ENCODE data around the gene CMTR1. TPM values are rescaled to one million over a fixed set of nuclear protein-coding genes. Genes with fewer than 3 reads are reported as not detected.

Gene CMTR1
- total RNA-seq, 2 donors from 2014 or later = 15.8 to 23.4 TPM

DNA sequence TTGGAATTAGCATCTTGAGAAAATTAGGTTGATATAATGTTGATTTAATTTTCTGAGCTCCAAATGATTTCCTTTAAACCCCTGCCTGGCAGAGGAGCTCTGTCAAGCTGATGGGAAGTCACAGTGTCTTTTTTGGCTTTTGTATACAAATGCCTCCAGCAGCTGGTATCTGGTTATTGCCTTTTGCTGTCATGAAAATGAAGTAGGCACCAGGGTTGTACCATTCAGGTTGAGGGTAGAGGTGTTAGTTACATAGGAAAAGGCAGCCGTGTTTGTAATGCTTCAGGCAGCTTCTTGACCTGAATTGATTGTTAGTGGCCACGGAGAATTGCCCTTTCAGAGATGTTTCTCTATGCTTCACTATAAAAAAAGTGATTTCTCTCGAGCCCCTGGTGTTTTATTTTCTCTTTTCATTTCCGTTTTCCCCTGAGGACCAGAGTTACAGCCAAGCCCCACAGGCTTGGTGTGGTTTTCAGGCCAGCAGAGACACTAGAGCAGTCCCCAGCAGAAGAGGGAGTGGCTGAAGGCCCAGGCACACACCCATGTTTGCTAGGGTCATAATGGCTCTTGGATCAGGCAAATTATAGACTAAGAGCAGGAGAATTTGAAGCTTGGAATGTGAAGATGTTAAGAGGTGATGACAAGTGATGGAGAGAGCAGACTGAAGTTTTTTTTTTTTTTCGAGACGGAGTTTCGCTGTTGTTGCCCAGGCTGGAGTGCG is 21.6 kb downstream of the CMTR1 start:
- no peaks in the 10 kb centered on the region for H3K27me3 ChIP-seq
- peaks cover 0 to 15% of the 10 kb centered on the region in 2 donors for H3K36me3 ChIP-seq (replicated peaks in 1 of 2; ENCODE audit: insufficient read depth in 1 of 2, low read depth in 2 of 2)
- no peaks in the 10 kb centered on the region for H3K4me1 ChIP-seq
- no peak overlapping the region for H3K4me3 ChIP-seq
- intact Hi-C loops (cut with DNase I) = no loop called here
- no peak for ATAC-seq
- no peak for TF ChIP-seq POLR2A (IDR thresholded peaks at IDR 0.05)
- TF ChIP-seq, protein P1, sequence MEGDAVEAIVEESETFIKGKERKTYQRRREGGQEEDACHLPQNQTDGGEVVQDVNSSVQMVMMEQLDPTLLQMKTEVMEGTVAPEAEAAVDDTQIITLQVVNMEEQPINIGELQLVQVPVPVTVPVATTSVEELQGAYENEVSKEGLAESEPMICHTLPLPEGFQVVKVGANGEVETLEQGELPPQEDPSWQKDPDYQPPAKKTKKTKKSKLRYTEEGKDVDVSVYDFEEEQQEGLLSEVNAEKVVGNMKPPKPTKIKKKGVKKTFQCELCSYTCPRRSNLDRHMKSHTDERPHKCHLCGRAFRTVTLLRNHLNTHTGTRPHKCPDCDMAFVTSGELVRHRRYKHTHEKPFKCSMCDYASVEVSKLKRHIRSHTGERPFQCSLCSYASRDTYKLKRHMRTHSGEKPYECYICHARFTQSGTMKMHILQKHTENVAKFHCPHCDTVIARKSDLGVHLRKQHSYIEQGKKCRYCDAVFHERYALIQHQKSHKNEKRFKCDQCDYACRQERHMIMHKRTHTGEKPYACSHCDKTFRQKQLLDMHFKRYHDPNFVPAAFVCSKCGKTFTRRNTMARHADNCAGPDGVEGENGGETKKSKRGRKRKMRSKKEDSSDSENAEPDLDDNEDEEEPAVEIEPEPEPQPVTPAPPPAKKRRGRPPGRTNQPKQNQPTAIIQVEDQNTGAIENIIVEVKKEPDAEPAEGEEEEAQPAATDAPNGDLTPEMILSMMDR (IDR thresholded peaks at IDR 0.05) = no peak
- H3K9me3 ChIP-seq = no peaks in the 10 kb centered on the region
- H3K27ac ChIP-seq = no peak overlapping the region
- WGBS, 2 donors = 87 to 91% methylated on average over 8 of the region's 8 CpGs
- no peak for DNase-seq

DNA sequence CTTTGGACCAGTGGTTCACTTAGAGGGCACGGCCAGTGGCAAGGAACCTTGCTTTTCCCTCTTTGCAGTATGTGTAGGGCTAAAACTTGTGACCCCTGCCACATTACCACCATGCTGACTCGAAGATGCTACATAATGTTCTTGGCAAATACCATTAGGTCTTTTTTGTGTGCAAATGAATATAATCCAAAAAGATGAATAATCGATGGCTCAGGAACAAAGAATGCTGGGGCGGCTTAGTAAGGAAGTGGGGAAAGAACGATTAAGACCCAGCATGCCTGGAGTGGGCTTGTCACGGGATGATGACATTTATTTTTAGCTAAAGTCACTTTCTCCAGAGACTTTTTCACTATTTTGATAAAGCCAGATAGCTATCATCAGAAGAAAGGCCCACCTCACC is 23.1 kb downstream of the CMTR1 start:
- Histone ChIP-seq H3K9me3 (no peaks in the 10 kb centered on the region), H3K36me3 (replicated peaks in 1 of 2; ENCODE audit: insufficient read depth in 1 of 2, low read depth in 2 of 2) (peaks cover 0 to 7% of the 10 kb centered on the region in 2 donors), H3K4me3 (no peak overlapping the region), H3K27me3 (no peaks in the 10 kb centered on the region), H3K4me1 (no peaks in the 10 kb centered on the region), H3K27ac (no peak overlapping the region)
- WGBS, 2 donors = 93 to 96% methylated on average over 6 of the region's 6 CpGs
- TF ChIP-seq POLR2A (IDR thresholded peaks at IDR 0.05) = no peak
- TF ChIP-seq, protein P1 (IDR thresholded peaks at IDR 0.05) = no peak
- ATAC-seq = no peak
- intact Hi-C loops (cut with DNase I) = no loop called here
- DNase-seq = no peak

DNA sequence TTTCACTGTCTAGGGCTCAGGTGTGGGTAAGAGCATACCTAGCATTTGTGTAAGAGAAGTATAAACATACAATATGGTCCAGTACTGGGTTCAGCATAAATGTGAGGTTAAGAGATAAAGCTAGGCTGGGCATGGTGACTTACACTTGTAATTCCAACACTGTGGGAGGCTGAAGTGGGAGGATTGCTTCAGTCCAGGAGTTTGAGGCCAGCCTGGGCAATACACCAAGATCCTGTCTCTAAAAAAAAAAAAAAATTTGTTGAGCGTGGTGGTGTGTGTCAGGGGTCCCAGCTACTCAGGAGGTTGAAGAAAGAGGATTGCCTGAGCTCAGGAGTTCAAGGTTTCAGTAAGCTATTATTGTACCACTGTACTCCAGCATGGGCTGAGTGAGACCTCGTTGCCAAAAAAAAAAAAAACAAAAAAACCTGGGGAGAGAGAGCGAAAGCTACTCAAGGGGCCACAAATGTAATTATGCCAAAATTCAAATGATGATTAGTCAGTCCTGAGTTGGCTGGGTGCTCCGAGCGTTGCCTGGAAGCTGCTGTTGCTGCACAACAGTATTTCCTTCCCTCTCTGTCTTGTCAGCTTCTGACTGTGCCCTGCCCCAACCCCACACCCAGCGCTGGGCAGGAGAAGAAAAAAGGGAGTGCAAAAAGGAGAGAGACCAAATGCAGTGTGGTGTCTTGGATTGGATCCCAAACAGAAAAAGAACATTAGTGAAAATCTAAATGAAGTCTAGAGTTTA is 24.0 kb downstream of the CMTR1 start:
- DNase-seq (peak in 1 of 4 donors; percentile 17), ATAC-seq (no peak)
- intact Hi-C loops (cut with DNase I) = no loop called here
- peaks cover 0 to 10% of the 10 kb centered on the region in 2 donors for H3K36me3 ChIP-seq (replicated peaks in 1 of 2; ENCODE audit: insufficient read depth in 1 of 2, low read depth in 2 of 2)
- H3K4me3 ChIP-seq = no peak overlapping the region
- 72 to 73% methylated on average over 6 of the region's 6 CpGs for WGBS, 2 donors
- TF ChIP-seq, protein P1 (IDR thresholded peaks at IDR 0.05) = no peak
- TF ChIP-seq POLR2A (IDR thresholded peaks at IDR 0.05) = no peak
- no peaks in the 10 kb centered on the region for H3K4me1 ChIP-seq
- H3K27me3 ChIP-seq = no peaks in the 10 kb centered on the region
- no peak overlapping the region for H3K27ac ChIP-seq
- H3K9me3 ChIP-seq = no peaks in the 10 kb centered on the region

DNA sequence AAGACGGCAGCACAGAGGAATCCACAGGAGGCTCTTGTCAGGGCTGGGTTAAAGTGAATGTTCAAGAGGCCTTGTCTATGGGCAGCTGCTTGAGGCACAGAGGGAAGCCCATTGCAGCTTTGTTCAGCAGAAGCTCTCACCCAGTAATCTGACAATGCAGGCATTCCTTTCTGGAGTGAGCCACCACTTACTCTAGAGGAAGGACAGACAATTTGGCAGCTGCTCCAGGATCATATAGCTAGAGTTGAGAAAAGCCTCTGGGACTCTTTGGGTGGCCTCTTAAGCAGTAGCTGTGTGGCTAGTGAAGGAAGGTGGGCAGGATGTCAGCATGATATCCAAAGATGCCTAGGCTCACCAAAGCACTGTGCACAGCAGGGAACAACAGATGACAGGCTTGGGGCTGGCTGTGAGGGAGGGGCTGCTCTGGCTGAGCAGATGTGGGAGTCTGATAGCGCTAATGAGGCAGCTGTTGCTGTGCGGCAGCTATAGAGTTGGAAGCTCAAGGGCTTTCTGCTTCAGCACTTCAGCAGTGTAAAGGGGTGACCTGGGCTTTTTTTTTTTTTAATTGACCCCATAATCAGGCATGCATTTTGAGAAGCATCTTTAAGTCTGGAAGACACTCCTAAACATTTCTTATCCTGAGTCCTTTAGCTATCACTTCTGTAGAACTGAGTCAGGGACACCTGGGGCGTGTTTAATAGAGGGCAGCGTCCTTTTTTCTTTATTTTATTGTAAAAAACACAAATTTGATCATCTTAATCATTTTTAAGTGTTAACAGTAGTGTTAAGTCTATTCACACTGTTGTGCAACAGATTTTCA is 27.2 kb downstream of the CMTR1 start:
- DNase-seq = no peak
- WGBS, 2 donors = 86 to 91% methylated on average over 5 of the region's 5 CpGs
- H3K4me3 ChIP-seq = no peak overlapping the region
- H3K9me3 ChIP-seq = no peaks in the 10 kb centered on the region
- ATAC-seq = no peak
- intact Hi-C loops (cut with DNase I) = no loop called here
- H3K27ac ChIP-seq = no peak overlapping the region
- no peaks in the 10 kb centered on the region for H3K27me3 ChIP-seq
- TF ChIP-seq, protein P1 (IDR thresholded peaks at IDR 0.05) = no peak
- TF ChIP-seq POLR2A (IDR thresholded peaks at IDR 0.05) = no peak
- H3K4me1 ChIP-seq = no peaks in the 10 kb centered on the region
- peaks cover 0 to 13% of the 10 kb centered on the region in 2 donors for H3K36me3 ChIP-seq (replicated peaks in 1 of 2; ENCODE audit: insufficient read depth in 1 of 2, low read depth in 2 of 2)

All from body of pancreas (tissue), 4 donors.